GM18951 (cell line): ENCODE data around the gene SPTA1.

Source experiments
- POLR2A ChIP-seq: IDR thresholded peaks from 4 replicates; pipeline ENCODE4 v1.6.1; 2011; ENCODE audit warnings: mild to moderate bottlenecking; ENCODE audit not compliant: insufficient read length, insufficient read depth; ENCODE audit errors: extremely low read depth
- in situ Hi-C: fragments of 300-500 bp; cut with MboI; formaldehyde crosslinking; loops from one replicate; pipeline ENCODE4 v1.12.0; 2022; ENCODE audit warnings: low sequenced_read_pairs, mixed read lengths, inconsistent platforms; ENCODE audit not compliant: unreplicated experiment

The SPTA1 gene

DNA sequence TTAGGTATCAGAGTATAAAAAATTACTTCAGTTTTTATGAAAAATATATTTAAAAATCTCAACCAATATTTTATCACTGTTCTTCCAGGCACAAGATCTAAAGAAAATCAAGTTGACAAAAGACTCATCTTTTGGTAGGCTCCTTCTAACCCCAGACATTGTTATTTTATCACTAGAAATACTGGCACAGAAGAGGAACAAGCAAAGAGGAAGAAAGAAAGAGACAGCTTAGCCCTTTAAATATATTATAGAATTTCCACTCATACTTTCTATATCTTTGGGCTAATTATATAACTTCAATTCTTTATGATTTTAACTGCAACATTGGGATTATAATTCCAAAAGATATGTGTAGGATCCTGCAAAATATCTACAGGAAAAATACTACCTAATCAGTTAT, 32.4 kb downstream of the SPTA1 start:
- in situ Hi-C loops, result no loop called here
- no peak for TF ChIP-seq POLR2A

GRCh38 chr1:158652721-158653334, 33.7 kb downstream of the SPTA1 start:
- in situ Hi-C loops, result no loop called here
- TF ChIP-seq POLR2A, result no peak

DNA sequence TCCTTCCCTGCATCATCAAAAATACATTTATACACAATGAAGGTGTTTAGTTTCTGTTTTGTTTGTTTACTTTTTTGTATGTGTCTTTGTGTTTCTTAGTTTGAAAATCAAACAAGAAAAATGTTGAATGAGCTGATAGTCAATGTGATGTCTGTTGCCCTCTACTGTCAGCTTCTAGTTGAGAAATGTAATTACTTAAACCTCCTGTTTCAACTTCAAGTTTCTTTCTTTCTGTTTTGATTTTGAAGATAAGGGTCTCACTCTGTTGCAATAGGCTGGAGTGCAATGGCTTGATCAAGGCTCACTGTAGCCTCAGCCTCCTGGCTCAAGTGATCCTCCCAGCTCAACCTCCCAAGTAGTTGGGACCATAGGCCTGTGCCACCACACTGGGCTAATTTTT, 37.5 kb downstream of the SPTA1 start:
- TF ChIP-seq POLR2A, result no peak
- in situ Hi-C loops, result no loop called here

DNA sequence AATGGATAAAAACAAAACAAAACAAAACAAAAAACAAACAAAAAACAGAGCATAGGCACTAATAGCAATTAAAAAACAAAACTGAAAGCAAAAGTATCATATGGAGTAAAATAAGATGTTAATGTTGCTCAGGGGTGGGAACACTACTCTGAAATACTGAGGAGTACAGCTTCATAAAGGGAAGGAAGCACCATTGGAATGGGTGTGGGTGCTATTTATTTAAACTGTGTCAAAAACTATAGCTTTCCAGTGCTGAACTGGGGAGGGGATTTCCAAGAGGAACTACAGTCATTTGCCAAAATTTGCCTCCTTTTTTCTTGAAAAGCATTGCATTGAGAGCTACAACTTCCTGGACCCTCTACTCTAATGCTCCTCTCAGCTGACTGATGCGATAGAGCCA, 40.0 kb downstream of the SPTA1 start:
- in situ Hi-C loops, result no loop called here
- no peak for TF ChIP-seq POLR2A

DNA sequence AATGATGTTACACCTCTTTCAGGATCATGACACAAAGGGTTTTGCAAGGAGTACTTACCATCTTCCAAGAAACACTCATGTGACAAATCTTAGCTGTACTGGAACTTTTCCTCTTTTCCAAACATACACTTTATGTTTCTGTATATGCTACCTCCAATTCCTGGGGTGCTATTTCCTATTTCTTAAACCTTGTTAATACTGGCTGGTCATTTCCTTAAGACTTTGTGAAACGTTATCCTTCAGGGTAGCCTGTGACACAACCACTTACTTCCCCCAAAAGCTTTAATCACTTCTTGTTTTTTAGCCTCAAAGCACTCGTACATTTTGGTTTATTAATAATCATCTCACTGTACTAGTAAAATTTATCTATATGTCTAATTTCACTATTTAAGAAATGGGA, 42.1 kb downstream of the SPTA1 start:
- no peak for TF ChIP-seq POLR2A
- in situ Hi-C loops, result no loop called here

GRCh38 chr1:158638904-158639303, 47.6 kb downstream of the SPTA1 start:
- in situ Hi-C loops, result no loop called here
- TF ChIP-seq POLR2A, result no peak

DNA sequence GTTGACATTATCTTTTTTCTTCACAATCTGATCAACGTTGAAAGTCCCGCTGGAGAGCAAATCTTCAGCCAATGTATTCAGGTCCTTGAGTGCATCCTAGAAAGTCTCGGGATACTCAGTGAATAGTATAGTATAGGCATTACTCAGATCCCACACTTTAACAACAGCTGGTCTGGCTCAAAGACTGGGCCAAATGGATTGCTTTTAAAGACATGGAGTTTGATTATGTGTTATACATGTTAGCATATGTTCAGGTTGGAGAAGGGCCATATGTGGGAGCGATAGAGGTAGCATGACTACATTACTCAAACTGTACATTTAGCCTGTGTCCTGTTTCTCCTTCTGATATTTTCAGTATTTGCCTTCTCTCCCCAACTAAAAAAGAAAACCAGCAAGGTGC, 48.4 kb downstream of the SPTA1 start:
- in situ Hi-C loops, result no loop called here
- TF ChIP-seq POLR2A, result no peak

- TF ChIP-seq POLR2A, result no peak
- in situ Hi-C loops, result no loop called here
Observed at GRCh38 chr1:158613764-158614163, 72.8 kb downstream of the SPTA1 start.

- in situ Hi-C loops, result no loop called here
- TF ChIP-seq POLR2A, result no peak
Observed at GRCh38 chr1:158611916-158612315, 74.6 kb downstream of the SPTA1 start.

DNA sequence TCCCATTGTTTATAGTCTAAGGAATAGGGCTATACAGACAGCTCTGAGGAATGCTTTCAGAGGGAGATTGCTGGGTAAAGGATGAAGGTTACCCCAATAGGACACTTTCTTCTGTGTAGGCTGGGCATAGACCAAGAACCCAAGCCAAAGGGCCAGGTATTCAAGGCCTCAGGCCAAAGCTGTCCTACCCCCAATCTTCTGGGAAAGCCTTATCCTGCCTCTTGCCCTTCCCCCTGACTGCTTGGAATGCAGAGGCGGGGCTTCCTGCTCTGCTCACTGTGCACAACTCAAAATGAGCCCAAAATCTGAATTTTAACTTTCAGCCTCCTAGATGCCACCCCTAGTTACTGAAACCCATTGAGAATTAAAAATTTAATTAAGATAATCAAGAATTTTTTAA, 79.2 kb downstream of the SPTA1 start:
- in situ Hi-C loops, result no loop called here
- no peak for TF ChIP-seq POLR2A

- in situ Hi-C loops, result no loop called here
- TF ChIP-seq POLR2A, result no peak
Observed at GRCh38 chr1:158604968-158605367, 81.5 kb downstream of the SPTA1 start, which contains the start of gene OR10Z1. Gene OR10Z1 (plus strand): TSS chr1:158605268. CDS start chr1:158606439, 1,171 bp downstream.

DNA sequence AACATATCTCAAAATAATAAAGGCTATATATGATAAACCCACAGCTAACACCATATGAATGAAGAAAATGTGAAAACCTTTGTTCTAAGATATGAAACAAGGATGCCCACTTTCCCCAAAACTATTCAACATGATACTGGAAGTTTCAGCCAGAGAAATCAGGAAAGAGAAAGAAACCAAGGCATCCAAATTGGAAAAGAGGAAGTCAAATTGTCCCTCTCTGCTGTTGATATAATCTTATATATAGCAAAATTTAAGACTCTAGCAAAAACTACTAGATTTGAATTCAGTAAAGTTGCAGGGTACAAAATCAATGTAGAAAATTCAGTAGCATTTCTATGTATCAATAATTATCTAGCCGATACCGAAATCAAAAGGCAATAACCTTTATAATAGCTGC, 85.8 kb downstream of the SPTA1 start:
- TF ChIP-seq POLR2A, result no peak
- in situ Hi-C loops, result no loop called here

DNA sequence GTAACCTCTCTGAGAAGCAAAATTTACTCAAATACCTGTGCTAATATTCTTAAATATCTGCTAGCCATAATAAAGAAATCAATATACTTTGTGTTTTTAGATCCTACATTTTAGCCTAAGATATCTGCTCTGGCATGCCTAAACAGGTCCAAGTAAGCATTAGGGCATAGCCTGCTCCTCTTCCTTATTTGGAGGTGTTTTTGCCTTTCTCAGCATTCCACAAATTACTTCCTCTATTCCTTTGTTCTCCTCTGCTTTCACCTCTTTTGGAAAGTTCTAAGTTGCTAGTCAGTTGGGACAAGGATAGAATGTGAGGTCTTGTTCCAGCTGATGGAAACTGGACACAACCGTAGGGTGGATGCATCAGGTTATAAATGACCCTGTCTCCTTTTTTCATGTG, 99.6 kb downstream of the SPTA1 start:
- TF ChIP-seq POLR2A, result no peak
- in situ Hi-C loops, result no loop called here

DNA sequence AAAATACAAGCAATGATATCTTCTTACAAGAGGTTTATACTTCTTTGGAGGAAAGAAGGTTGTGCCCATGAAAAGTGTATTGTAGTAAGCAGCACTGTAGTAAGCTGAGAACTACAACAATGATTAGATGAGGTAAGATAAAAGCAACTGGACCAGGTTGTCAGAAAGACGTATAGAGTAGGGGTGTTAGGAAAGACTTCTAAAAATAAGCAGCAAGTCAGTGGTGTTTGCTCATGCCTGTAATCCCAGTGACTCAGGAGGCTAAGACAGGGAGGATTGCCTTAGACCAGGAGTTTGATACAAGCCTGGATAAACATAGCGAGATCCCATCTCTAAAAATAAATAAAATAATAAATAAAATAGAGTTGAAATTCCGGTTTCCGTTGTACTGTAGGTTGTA, 102.6 kb downstream of the SPTA1 start:
- in situ Hi-C loops, result no loop called here
- no peak for TF ChIP-seq POLR2A

- in situ Hi-C loops, result no loop called here
- no peak for TF ChIP-seq POLR2A
Observed at GRCh38 chr1:158579733-158580132, 106.8 kb downstream of the SPTA1 start, which contains the start of gene OR10X1. Gene OR10X1 (minus strand): TSS chr1:158579899. CDS start chr1:158579899, 0 bp downstream.
